Activated T-helper 17 cell treated with anti-CD3 and anti-CD28 coated beads, Interleukin-2, amount 50 U/mL, for 72 hours (primary cell): ENCODE measurements around the gene RAB36. TPM values are rescaled to one million over a fixed set of nuclear protein-coding genes. Genes with fewer than 3 reads are reported as not detected.

Experiments
- ATAC-seq: fragments of 150-1000 bp; cut with Tn5 transposase; replicated peaks from 2 replicates; pipeline ENCODE4 v1.10.0; 2021; ENCODE audit warnings: mild to moderate bottlenecking, moderate library complexity
- H3K27ac Mint-ChIP-seq: one replicate; pipeline ENCODE4 v1.8.0; 2022; ENCODE audit warnings: mixed read lengths
- H3K27me3 Mint-ChIP-seq: one replicate; pipeline ENCODE4 v1.8.0; 2022; ENCODE audit warnings: mixed read lengths
- H3K36me3 Mint-ChIP-seq: one replicate; pipeline ENCODE4 v1.8.0; 2022; ENCODE audit warnings: low read depth, mild to moderate bottlenecking, mixed read lengths
- H3K4me1 Mint-ChIP-seq: one replicate; pipeline ENCODE4 v1.8.0; 2022; ENCODE audit warnings: mixed read lengths
- H3K4me3 Mint-ChIP-seq: one replicate; pipeline ENCODE4 v1.8.0; 2022; ENCODE audit warnings: mild to moderate bottlenecking, mixed read lengths
- H3K9me3 Mint-ChIP-seq: one replicate; pipeline ENCODE4 v1.8.0; 2022; ENCODE audit warnings: mixed read lengths
- total RNA-seq, 2 donors: library from RNA; stranded (reverse); gene quantifications; one replicate each; pipeline ENCODE4 v1.2.3, GENCODE V29; 2022

Gene RAB36
- total RNA-seq, 2 donors from 2014 or later = 0.61 to 0.80 TPM

- Mint-ChIP-seq H3K9me3 (no peaks in the 10 kb centered on the region), H3K27me3 (no peaks in the 10 kb centered on the region), H3K4me1 (no peaks in the 10 kb centered on the region), H3K36me3 (no peaks in the 10 kb centered on the region), H3K27ac (no peak overlapping the region), H3K4me3 (no peak overlapping the region)
- ATAC-seq = no peak
Observed at GRCh38 chr22:23164091-23164490, 18.8 kb downstream of the RAB36 start.

GRCh38 chr22:23166042-23166831 lies 21.0 kb downstream of the RAB36 start:
- Mint-ChIP-seq H3K27ac (no peak overlapping the region), H3K9me3 (no peaks in the 10 kb centered on the region), H3K36me3 (no peaks in the 10 kb centered on the region), H3K27me3 (no peaks in the 10 kb centered on the region), H3K4me3 (no peak overlapping the region), H3K4me1 (no peaks in the 10 kb centered on the region)
- ATAC-seq = no peak

GRCh38 chr22:23166841-23167616 lies 21.8 kb downstream of the RAB36 start:
- H3K9me3 Mint-ChIP-seq = no peaks in the 10 kb centered on the region
- no peaks in the 10 kb centered on the region for H3K27me3 Mint-ChIP-seq
- H3K36me3 Mint-ChIP-seq = no peaks in the 10 kb centered on the region
- no peaks in the 10 kb centered on the region for H3K4me1 Mint-ChIP-seq
- H3K27ac Mint-ChIP-seq = no peak overlapping the region
- no peak for ATAC-seq
- no peak overlapping the region for H3K4me3 Mint-ChIP-seq

- ATAC-seq = no peak
- H3K27ac Mint-ChIP-seq = no peak overlapping the region
- H3K4me3 Mint-ChIP-seq = no peak overlapping the region
- H3K4me1 Mint-ChIP-seq = no peaks in the 10 kb centered on the region
- no peaks in the 10 kb centered on the region for H3K27me3 Mint-ChIP-seq
- H3K9me3 Mint-ChIP-seq = no peaks in the 10 kb centered on the region
- H3K36me3 Mint-ChIP-seq = no peaks in the 10 kb centered on the region
Observed at GRCh38 chr22:23168391-23169042, 23.2 kb downstream of the RAB36 start.

- H3K27ac Mint-ChIP-seq = no peak overlapping the region
- no peaks in the 10 kb centered on the region for H3K27me3 Mint-ChIP-seq
- no peak overlapping the region for H3K4me3 Mint-ChIP-seq
- peaks cover 3% of the 10 kb centered on the region for H3K4me1 Mint-ChIP-seq
- no peak for ATAC-seq
- no peaks in the 10 kb centered on the region for H3K9me3 Mint-ChIP-seq
- H3K36me3 Mint-ChIP-seq = no peaks in the 10 kb centered on the region
Observed at GRCh38 chr22:23169043-23169406, 23.7 kb downstream of the RAB36 start.

- Mint-ChIP-seq H3K36me3 (no peaks in the 10 kb centered on the region), H3K9me3 (no peaks in the 10 kb centered on the region), H3K27ac (peak overlapping the region; percentile 62), H3K4me1 (peaks cover 24% of the 10 kb centered on the region), H3K27me3 (no peaks in the 10 kb centered on the region), H3K4me3 (no peak overlapping the region)
- ATAC-seq = no peak
Observed at GRCh38 chr22:23175817-23176644, 30.8 kb downstream of the RAB36 start.

GRCh38 chr22:23176645-23177027 lies 31.4 kb downstream of the RAB36 start:
- no peaks in the 10 kb centered on the region for H3K27me3 Mint-ChIP-seq
- H3K9me3 Mint-ChIP-seq = no peaks in the 10 kb centered on the region
- no peak overlapping the region for H3K4me3 Mint-ChIP-seq
- peak overlapping the region; percentile 62 for H3K27ac Mint-ChIP-seq
- peaks cover 2% of the 10 kb centered on the region for H3K36me3 Mint-ChIP-seq
- peaks cover 24% of the 10 kb centered on the region for H3K4me1 Mint-ChIP-seq
- ATAC-seq = no peak

- Mint-ChIP-seq H3K9me3 (no peaks in the 10 kb centered on the region), H3K4me1 (peaks cover 25% of the 10 kb centered on the region), H3K36me3 (peaks cover 8% of the 10 kb centered on the region), H3K4me3 (no peak overlapping the region), H3K27ac (no peak overlapping the region), H3K27me3 (no peaks in the 10 kb centered on the region)
- ATAC-seq = no peak
Observed at GRCh38 chr22:23177197-23177596, 31.9 kb downstream of the RAB36 start.

GRCh38 chr22:23178512-23179254 lies 33.4 kb downstream of the RAB36 start:
- Mint-ChIP-seq H3K9me3 (no peaks in the 10 kb centered on the region), H3K4me1 (peaks cover 37% of the 10 kb centered on the region), H3K27me3 (no peaks in the 10 kb centered on the region), H3K36me3 (peaks cover 23% of the 10 kb centered on the region), H3K27ac (peak overlapping the region; percentile 86), H3K4me3 (peak overlapping the region; percentile 87)
- no peak for ATAC-seq

- peak; percentile 41 for ATAC-seq
- Mint-ChIP-seq H3K4me1 (peaks cover 35% of the 10 kb centered on the region), H3K27me3 (no peaks in the 10 kb centered on the region)
Observed at GRCh38 chr22:23179381-23180299, 34.4 kb downstream of the RAB36 start.

GRCh38 chr22:23180301-23180892 lies 35.1 kb downstream of the RAB36 start, which contains the start of gene BCR:
Gene BCR, plus strand, starts transcription at chr22:23180509. Its CDS starts 452 bp downstream, at chr22:23180961.
- Mint-ChIP-seq H3K4me1 (peaks cover 35% of the 10 kb centered on the region), H3K9me3 (no peaks in the 10 kb centered on the region), H3K36me3 (peaks cover 32% of the 10 kb centered on the region), H3K4me3 (peak within 1 kb of the TSS; percentile 90), H3K27ac (peak within 1 kb of the TSS; percentile 86), H3K27me3 (no peaks in the 10 kb centered on the region)
- ATAC-seq = peak; percentile 25

More at GRCh38 chr22:23179381-23180299, 34.4 kb downstream of the RAB36 start:
- no peaks in the 10 kb centered on the region for H3K9me3 Mint-ChIP-seq
- H3K36me3 Mint-ChIP-seq = peaks cover 29% of the 10 kb centered on the region
- peak overlapping the region; percentile 86 for H3K27ac Mint-ChIP-seq
- H3K4me3 Mint-ChIP-seq = peak overlapping the region; percentile 87

- no peak for ATAC-seq
- no peaks in the 10 kb centered on the region for H3K27me3 Mint-ChIP-seq
- peaks cover 35% of the 10 kb centered on the region for H3K4me1 Mint-ChIP-seq
- H3K36me3 Mint-ChIP-seq = peaks cover 38% of the 10 kb centered on the region
- H3K4me3 Mint-ChIP-seq = peak overlapping the region; percentile 90
- H3K9me3 Mint-ChIP-seq = no peaks in the 10 kb centered on the region
- H3K27ac Mint-ChIP-seq = no peak overlapping the region
Observed at GRCh38 chr22:23180893-23181720, 35.8 kb downstream of the RAB36 start.
